Hepatocyte (in vitro differentiated cells): ENCODE results near the gene KRTAP10-3. TPM values are rescaled to one million over a fixed set of nuclear protein-coding genes. Genes with fewer than 3 reads are reported as not detected.

Experiments
- DNase-seq: peaks from one replicate; pipeline ENCODE4 v3.0.0-alpha.2; 2016; ENCODE audit warnings: low spot score
- H2AFZ ChIP-seq: fragments of 200-600 bp; sonication (generic); 2 replicates; pipeline ENCODE4 v1.6.0; 2016; ENCODE audit warnings: antibody characterized with exemption, mild to moderate bottlenecking
- H3K27ac ChIP-seq: fragments of 200-600 bp; sonication (generic); 2 replicates; pipeline ENCODE4 v1.5.1; 2016; ENCODE audit warnings: mild to moderate bottlenecking
- H3K27me3 ChIP-seq: fragments of 200-600 bp; sonication (generic); 2 replicates; pipeline ENCODE4 v1.6.1; 2016
- H3K36me3 ChIP-seq: fragments of 200-600 bp; sonication (generic); replicated peaks from 2 replicates; pipeline ENCODE4 v1.5.1; 2016; ENCODE audit warnings: low read depth; ENCODE audit not compliant: insufficient read depth
- H3K4me1 ChIP-seq: fragments of 200-600 bp; sonication (generic); 2 replicates; pipeline ENCODE4 v1.5.1; 2016; ENCODE audit warnings: mild to moderate bottlenecking, moderate library complexity; ENCODE audit not compliant: insufficient read depth
- H3K4me2 ChIP-seq: fragments of 200-600 bp; sonication (generic); 2 replicates; pipeline ENCODE4 v1.6.0; 2016
- H3K4me3 ChIP-seq: fragments of 200-600 bp; sonication (generic); 2 replicates; pipeline ENCODE4 v1.5.1; 2016; ENCODE audit warnings: mild to moderate bottlenecking
- H3K79me2 ChIP-seq: fragments of 200-600 bp; sonication (generic); 2 replicates; pipeline ENCODE4 v1.6.0; 2017; ENCODE audit warnings: mild to moderate bottlenecking
- H3K9me2 ChIP-seq: fragments of 200-600 bp; sonication (generic); replicated peaks from 2 replicates; pipeline ENCODE4 v1.6.0; 2017; ENCODE audit warnings: mild to moderate bottlenecking; ENCODE audit not compliant: insufficient read depth
- H3K9me3 ChIP-seq: fragments of 200-600 bp; sonication (generic); 2 replicates; pipeline ENCODE4 v1.5.1; 2016; ENCODE audit warnings: low read depth, mild to moderate bottlenecking
- H4K20me1 ChIP-seq: fragments of 200-600 bp; sonication (generic); 2 replicates; pipeline ENCODE4 v1.6.0; 2016; ENCODE audit warnings: mild to moderate bottlenecking; ENCODE audit not compliant: insufficient read depth, poor library complexity, severe bottlenecking
- CTCF ChIP-seq: fragments of 200-600 bp; sonication (generic); IDR thresholded peaks from 2 replicates; pipeline ENCODE4 v1.5.1; 2016; ENCODE audit warnings: antibody characterized with exemption, mild to moderate bottlenecking; ENCODE audit not compliant: poor library complexity
- EZH2 ChIP-seq: fragments of 200-600 bp; sonication (generic); IDR thresholded peaks from 2 replicates; pipeline ENCODE4 v1.6.1; 2016; ENCODE audit warnings: antibody characterized with exemption, mild to moderate bottlenecking, borderline replicate concordance
- EZH2phosphoT487 ChIP-seq: fragments of 200-600 bp; sonication (generic); IDR thresholded peaks from one replicate; pipeline ENCODE4 v1.6.1; 2018; ENCODE audit warnings: antibody characterized with exemption, mild to moderate bottlenecking, low read depth, moderate library complexity; ENCODE audit not compliant: unreplicated experiment, severe bottlenecking
- WGBS: methylation state at CpG from one replicate; pipeline ENCODE4 v1.1.6; 2016; ENCODE audit warnings: low lambda C conversion rate; ENCODE audit errors: missing lambda C conversion rate; 5-methylcytosine and 5-hydroxymethylcytosine counted together
- polyA plus RNA-seq: library from polyadenylated mRNA; unstranded; fragments of >200 nt; fragmentation: Nextera tagmentation; extraction: Ambion mirVana; gene quantifications from 2 replicates; pipeline ENCODE4 v1.2.1, GENCODE V29; 2016
- total RNA-seq: library from RNA; depleted of rRNA; stranded (reverse); fragments of >200 nt; gene quantifications from 2 replicates; pipeline ENCODE4 v1.2.3, GENCODE V29; 2014

Gene KRTAP10-3
- total RNA-seq (not detected in 2 replicates), polyA plus RNA-seq (not detected in 2 replicates)

GRCh38 chr21:44558695-44559094 lies at the start of gene KRTAP10-3:
Gene KRTAP10-3, minus strand, starts transcription at chr21:44558795. Its CDS starts 80 bp downstream, at chr21:44558715.
- H3K36me3 ChIP-seq: no peaks in the 10 kb centered on the region
- 77% methylated on average over 5 of the region's 5 CpGs for WGBS

GRCh38 chr21:44606495-44606894 lies 47.9 kb upstream of the KRTAP10-3 start:
- H3K36me3 ChIP-seq: no peaks in the 10 kb centered on the region
- TF ChIP-seq EZH2phosphoT487: no peak
- no peak for TF ChIP-seq EZH2
- TF ChIP-seq CTCF: no peak
- H4K20me1 ChIP-seq: no peaks in the 10 kb centered on the region
- H3K27me3 ChIP-seq: no peaks in the 10 kb centered on the region
- H3K79me2 ChIP-seq: no peaks in the 10 kb centered on the region
- H3K9me3 ChIP-seq: no peaks in the 10 kb centered on the region
- DNase-seq: no peak
- H3K27ac ChIP-seq: no peak overlapping the region
- H3K4me3 ChIP-seq: no peak overlapping the region
- no peak overlapping the region for H3K4me2 ChIP-seq
- no peak overlapping the region for H2AFZ ChIP-seq
- H3K4me1 ChIP-seq: no peaks in the 10 kb centered on the region
- 76% methylated on average over 4 of the region's 4 CpGs for WGBS
- no peaks in the 10 kb centered on the region for H3K9me2 ChIP-seq

More at GRCh38 chr21:44558695-44559094, at the start of gene KRTAP10-3:
- Histone ChIP-seq H3K4me1 (no peaks in the 10 kb centered on the region), H3K9me3 (no peaks in the 10 kb centered on the region), H3K9me2 (no peaks in the 10 kb centered on the region), H3K27me3 (no peaks in the 10 kb centered on the region), H4K20me1 (no peaks in the 10 kb centered on the region), H3K4me3 (no peak within 1 kb of the TSS), H3K27ac (no peak within 1 kb of the TSS), H3K4me2 (no peak within 1 kb of the TSS), H2AFZ (no peak within 1 kb of the TSS), H3K79me2 (no peaks in the 10 kb centered on the region)
- no peak for TF ChIP-seq EZH2
- TF ChIP-seq EZH2phosphoT487: no peak
- no peak for TF ChIP-seq CTCF
- DNase-seq: no peak

GRCh38 chr21:44603911-44604310 lies 45.3 kb upstream of the KRTAP10-3 start:
- TF ChIP-seq CTCF: no peak
- TF ChIP-seq EZH2: no peak
- no peak for TF ChIP-seq EZH2phosphoT487
- Histone ChIP-seq H3K79me2 (no peaks in the 10 kb centered on the region), H3K27me3 (no peaks in the 10 kb centered on the region), H3K4me1 (no peaks in the 10 kb centered on the region), H3K9me2 (no peaks in the 10 kb centered on the region), H3K4me3 (no peak overlapping the region), H3K27ac (no peak overlapping the region), H3K36me3 (no peaks in the 10 kb centered on the region), H2AFZ (no peak overlapping the region), H4K20me1 (no peaks in the 10 kb centered on the region), H3K4me2 (no peak overlapping the region), H3K9me3 (no peaks in the 10 kb centered on the region)
- DNase-seq: no peak
- 91% methylated on average over 8 of the region's 8 CpGs for WGBS
